ENCODE results near the gene ENPP3. TPM values are rescaled to one million over a fixed set of nuclear protein-coding genes. Genes with fewer than 3 reads are reported as not detected.

Gene ENPP3
- total and polyA plus RNA-seq, 2 of the 13 experiments (the other 11 are each of a cell fraction or from before 2014, with no cell fraction given) = 40.0 to 75.4 TPM

GRCh38 chr6:131769385-131770141 is 132.5 kb downstream of the ENPP3 start (continued):
- TF ChIP-seq ZNF207 (IDR thresholded peaks at IDR 0.05; ENCODE audit: borderline replicate concordance) (no peak), SIX1 (CRISPR knock-in tag; IDR thresholded peaks at IDR 0.05; ENCODE audit: borderline replicate concordance) (peak; percentile 39; the same call in 1 of the 2 replicates), DPF2 (CRISPR knock-in tag; IDR thresholded peaks at IDR 0.05; ENCODE audit: borderline replicate concordance, low read depth) (peak; percentile 77; the same call in 1 of the 2 replicates), POLR2AphosphoS5 (IDR thresholded peaks at IDR 0.05; ENCODE audit: low read depth, low read length) (no peak), FOXM1 (CRISPR knock-in tag; IDR thresholded peaks at IDR 0.05) (no peak), CCDC6 (CRISPR knock-in tag; IDR thresholded peaks at IDR 0.05) (no peak), ZNF850 (CRISPR knock-in tag; conservative IDR thresholded peaks at IDR 0.05) (no peak), ZNF143 (CRISPR knock-in tag; IDR thresholded peaks at IDR 0.05) (no peak), ESRRA (CRISPR knock-in tag; IDR thresholded peaks at IDR 0.05; ENCODE audit: low read depth) (no peak), TBX2 (CRISPR knock-in tag; IDR thresholded peaks at IDR 0.05; ENCODE audit: borderline replicate concordance) (peak; percentile 53), SMC3 (IDR thresholded peaks at IDR 0.05; ENCODE audit: low read length) (no peak), PITX1 (CRISPR knock-in tag; IDR thresholded peaks at IDR 0.05) (no peak), KAT2B (IDR thresholded peaks at IDR 0.05; ENCODE audit: borderline replicate concordance, low read depth, low read length) (no peak), ETV5 (CRISPR knock-in tag; IDR thresholded peaks at IDR 0.05; ENCODE audit: borderline replicate concordance) (peak; percentile 63; the same call in 1 of the 2 replicates), ATF3 (CRISPR knock-in tag; IDR thresholded peaks at IDR 0.05) (no peak), GMEB1 (CRISPR knock-in tag; IDR thresholded peaks at IDR 0.05; ENCODE audit: borderline replicate concordance) (no peak), JUN (CRISPR knock-in tag; IDR thresholded peaks at IDR 0.05) (no peak), ATF7-NPFF (CRISPR knock-in tag; IDR thresholded peaks at IDR 0.05; ENCODE audit: low read depth) (no peak), EHMT2 (IDR thresholded peaks at IDR 0.05; ENCODE audit: borderline replicate concordance, low read depth, low read length) (peak; percentile 76; the same call in 1 of the 2 replicates), ZFAT (CRISPR knock-in tag; conservative IDR thresholded peaks at IDR 0.05) (peak; percentile 63; the same call in 1 of the 2 replicates), ELF4 (CRISPR knock-in tag; IDR thresholded peaks at IDR 0.05; ENCODE audit: borderline replicate concordance) (0 out of 2 replicates have a peak, but pooled peaks have one; percentile 15), ZNF7 (CRISPR knock-in tag; IDR thresholded peaks at IDR 0.05) (no peak), ZNF589 (CRISPR knock-in tag; conservative IDR thresholded peaks at IDR 0.05) (no peak), SNRNP70 (IDR thresholded peaks at IDR 0.05; ENCODE audit: low read depth, low read length) (no peak), SNAPC5 (CRISPR knock-in tag; IDR thresholded peaks at IDR 0.05; ENCODE audit: borderline replicate concordance) (0 out of 2 replicates have a peak, but pooled peaks have one; percentile 77), ZNF296 (CRISPR knock-in tag; conservative IDR thresholded peaks at IDR 0.05) (no peak), PBX3 (CRISPR knock-in tag; IDR thresholded peaks at IDR 0.05; ENCODE audit: borderline replicate concordance) (no peak), ZNF670 (CRISPR knock-in tag; IDR thresholded peaks at IDR 0.05; ENCODE audit: borderline replicate concordance) (peak; percentile 91), BHLHE40 (IDR thresholded peaks at IDR 0.05; ENCODE audit: low read length) (no peak)
